WTC11 (cell line): Measurements from ENCODE around the gene AGBL4. TPM values are rescaled to one million over a fixed set of nuclear protein-coding genes. Genes with fewer than 3 reads are reported as not detected.

Source experiments
- ATAC-seq: fragments of 200-7000 bp; cut with Tn5 transposase; 2 replicates; pipeline ENCODE4 v1.10.0; 2021; ENCODE audit warnings: mild to moderate bottlenecking, moderate library complexity
- CTCF ChIA-PET: fragments of 300-600 bp; sonication (Branson Sonifier 250); formaldehyde crosslinking; loops from one replicate; lab custom pipeline; 2021; ENCODE audit warnings: antibody characterized with exemption; lab: Charles Lee
- POLR2A ChIA-PET: fragments of 350-600 bp; sonication (Branson Sonifier 250); formaldehyde crosslinking; loops from one replicate; lab custom pipeline; 2021; ENCODE audit warnings: antibody characterized with exemption; lab: Charles Lee
- DNase-seq: peaks from one replicate; pipeline ENCODE4 v3.0.0; 2021; ENCODE audit warnings: low spot score
- H3K27ac Mint-ChIP-seq: 2 replicates; pipeline ENCODE4 v1.8.0; 2021; ENCODE audit warnings: mixed read lengths
- H3K27me3 Mint-ChIP-seq: 2 replicates; pipeline ENCODE4 v1.8.0; 2021; ENCODE audit warnings: low read depth, mild to moderate bottlenecking, moderate library complexity, mixed read lengths
- H3K36me3 Mint-ChIP-seq: 2 replicates; pipeline ENCODE4 v1.8.0; 2021; ENCODE audit warnings: mixed read lengths
- H3K4me1 Mint-ChIP-seq: 2 replicates; pipeline ENCODE4 v1.8.0; 2022; ENCODE audit warnings: mixed read lengths
- H3K4me3 Mint-ChIP-seq: 2 replicates; pipeline ENCODE4 v1.8.0; 2021; ENCODE audit warnings: mild to moderate bottlenecking, moderate library complexity, mixed read lengths
- H3K9me3 Mint-ChIP-seq: 2 replicates; pipeline ENCODE4 v1.8.0; 2021; ENCODE audit warnings: mixed read lengths
- E2F4 ChIP-seq: sonication (generic); formaldehyde crosslinking; IDR thresholded peaks from 2 replicates; pipeline ENCODE4 v1.8.1; 2022; ENCODE audit warnings: low read depth, mild to moderate bottlenecking, moderate library complexity, missing genetic modification reagents, borderline replicate concordance
- EMX1 ChIP-seq: fragments of 250-450 bp; sonication (Bioruptor Pico); IDR thresholded peaks from 2 replicates; pipeline ENCODE4 v1.8.0; 2021; ENCODE audit warnings: mild to moderate bottlenecking
- FOXK1 ChIP-seq: sonication (generic); formaldehyde crosslinking; IDR thresholded peaks from 2 replicates; pipeline ENCODE4 v1.8.0; 2022; ENCODE audit warnings: mild to moderate bottlenecking, moderate library complexity, missing genetic modification reagents
- GRHL2 ChIP-seq: fragments of 250-450 bp; sonication (Bioruptor Pico); IDR thresholded peaks from 2 replicates; pipeline ENCODE4 v1.8.0; 2022; ENCODE audit warnings: mild to moderate bottlenecking, moderate library complexity; ENCODE audit not compliant: insufficient replicate concordance, severe bottlenecking
- MLX ChIP-seq: sonication (generic); formaldehyde crosslinking; IDR thresholded peaks from 2 replicates; pipeline ENCODE4 v1.8.1; 2023; ENCODE audit warnings: mild to moderate bottlenecking, missing genetic modification reagents, moderate library complexity
- NFATC4 ChIP-seq: fragments of 250-450 bp; sonication (Bioruptor Pico); IDR thresholded peaks from 2 replicates; pipeline ENCODE4 v1.9.0; 2021; ENCODE audit warnings: mild to moderate bottlenecking
- NFYB ChIP-seq: sonication (generic); formaldehyde crosslinking; conservative IDR thresholded peaks from 2 replicates; pipeline ENCODE4 v1.8.0; 2022; ENCODE audit warnings: low read depth, missing genetic modification reagents
- OVOL2 ChIP-seq: fragments of 250-450 bp; sonication (Bioruptor Pico); IDR thresholded peaks from 2 replicates; pipeline ENCODE4 v1.9.0; 2021; ENCODE audit warnings: mild to moderate bottlenecking, borderline replicate concordance
- PREB ChIP-seq: sonication (generic); formaldehyde crosslinking; IDR thresholded peaks from 2 replicates; pipeline ENCODE4 v1.8.1; 2022; ENCODE audit warnings: mild to moderate bottlenecking, missing genetic modification reagents, moderate library complexity, borderline replicate concordance
- PRRX2 ChIP-seq: fragments of 250-450 bp; sonication (Bioruptor Pico); IDR thresholded peaks from 2 replicates; pipeline ENCODE4 v1.8.0; 2021; ENCODE audit warnings: mild to moderate bottlenecking
- RORB ChIP-seq: fragments of 250-450 bp; sonication (Bioruptor Pico); IDR thresholded peaks from 2 replicates; pipeline ENCODE4 v1.9.0; 2021; ENCODE audit warnings: mild to moderate bottlenecking
- SMAD4 ChIP-seq: sonication (generic); formaldehyde crosslinking; IDR thresholded peaks from 2 replicates; pipeline ENCODE4 v1.8.0; 2022; ENCODE audit warnings: mild to moderate bottlenecking, missing genetic modification reagents
- SOX15 ChIP-seq: fragments of 250-450 bp; sonication (Bioruptor Pico); IDR thresholded peaks from 2 replicates; pipeline ENCODE4 v1.9.0; 2021; ENCODE audit warnings: mild to moderate bottlenecking
- SP1 ChIP-seq: sonication (generic); formaldehyde crosslinking; conservative IDR thresholded peaks from 2 replicates; pipeline ENCODE4 v1.8.1; 2022; ENCODE audit warnings: missing genetic modification reagents
- STAT6 ChIP-seq: sonication (generic); formaldehyde crosslinking; conservative IDR thresholded peaks from 2 replicates; pipeline ENCODE4 v1.8.1; 2023; ENCODE audit warnings: mild to moderate bottlenecking, low read depth, missing genetic modification reagents, moderate library complexity
- TEAD1 ChIP-seq: sonication (generic); formaldehyde crosslinking; IDR thresholded peaks from 2 replicates; pipeline ENCODE4 v1.8.0; 2022; ENCODE audit warnings: mild to moderate bottlenecking, missing genetic modification reagents
- USF2 ChIP-seq: sonication (generic); formaldehyde crosslinking; IDR thresholded peaks from 2 replicates; pipeline ENCODE4 v1.8.1; 2023; ENCODE audit warnings: mild to moderate bottlenecking, missing genetic modification reagents, moderate library complexity
- ZNF121 ChIP-seq: sonication (generic); formaldehyde crosslinking; IDR thresholded peaks from 2 replicates; pipeline ENCODE4 v1.8.0; 2023; ENCODE audit warnings: missing genetic modification reagents
- ZNF263 ChIP-seq: sonication (generic); formaldehyde crosslinking; IDR thresholded peaks from 2 replicates; pipeline ENCODE4 v1.8.1; 2022; ENCODE audit warnings: low read depth, mild to moderate bottlenecking, moderate library complexity, missing genetic modification reagents
- ZNF317 ChIP-seq: sonication (generic); formaldehyde crosslinking; IDR thresholded peaks from 2 replicates; pipeline ENCODE4 v1.8.1; 2023; ENCODE audit warnings: low read depth, mild to moderate bottlenecking, moderate library complexity, missing genetic modification reagents, borderline replicate concordance
- ZNF532 ChIP-seq: fragments of 250-450 bp; sonication (Bioruptor Pico); IDR thresholded peaks from 2 replicates; pipeline ENCODE4 v1.9.0; 2021; ENCODE audit warnings: mild to moderate bottlenecking, borderline replicate concordance
- ZSCAN18 ChIP-seq: fragments of 250-450 bp; sonication (Bioruptor Pico); IDR thresholded peaks from 2 replicates; pipeline ENCODE4 v2.1.2; 2022; ENCODE audit warnings: mild to moderate bottlenecking, moderate library complexity
- total RNA-seq: library from RNA; stranded (reverse); gene quantifications from 3 replicates; pipeline ENCODE4 v1.2.3, GENCODE V29; 2021

The AGBL4 gene
- total RNA-seq, 1 experiment from 2014 or later: 0.87 TPM

GRCh38 chr1:48649880-48650279 lies 1373.9 kb downstream of the AGBL4 start (continued):
- TF ChIP-seq STAT6: no peak
- no peak for TF ChIP-seq TEAD1 (CRISPR knock-in tag)
- TF ChIP-seq ZNF121 (CRISPR knock-in tag): no peak
- TF ChIP-seq EMX1: no peak
- no peak for TF ChIP-seq SOX15
- TF ChIP-seq SP1 (CRISPR knock-in tag): no peak
- no peak for TF ChIP-seq SMAD4 (CRISPR knock-in tag)

GRCh38 chr1:48645883-48646282 lies 1377.9 kb downstream of the AGBL4 start:
- ATAC-seq: peak; percentile 75
- Mint-ChIP-seq H3K27ac (no peak overlapping the region), H3K4me3 (no peak overlapping the region), H3K36me3 (no peaks in the 10 kb centered on the region), H3K9me3 (no peaks in the 10 kb centered on the region), H3K27me3 (peaks cover 11% of the 10 kb centered on the region), H3K4me1 (peaks cover 25% of the 10 kb centered on the region)
- no peak for DNase-seq
- POLR2A ChIA-PET: no interaction called here
- CTCF ChIA-PET: interaction anchor here (3.8 kb wide), 1 partner anchor 31 kb away, joined by 20 read pairs; no protein-coding TSS in a partner anchor
- no peak for TF ChIP-seq GRHL2 (CRISPR knock-in tag)
- no peak for TF ChIP-seq E2F4 (CRISPR knock-in tag)
- no peak for TF ChIP-seq PREB (CRISPR knock-in tag)
- no peak for TF ChIP-seq MLX
- no peak for TF ChIP-seq PRRX2 (CRISPR knock-in tag)
- no peak for TF ChIP-seq EMX1
- TF ChIP-seq ZNF532 (CRISPR knock-in tag): no peak
- TF ChIP-seq ZSCAN18: no peak
- no peak for TF ChIP-seq NFYB (CRISPR knock-in tag)
- no peak for TF ChIP-seq FOXK1 (CRISPR knock-in tag)
- TF ChIP-seq OVOL2 (CRISPR knock-in tag): no peak
- no peak for TF ChIP-seq ZNF317 (CRISPR knock-in tag)
- TF ChIP-seq RORB (CRISPR knock-in tag): no peak
- no peak for TF ChIP-seq STAT6
- TF ChIP-seq USF2: no peak
- no peak for TF ChIP-seq ZNF263 (CRISPR knock-in tag)
- no peak for TF ChIP-seq NFATC4 (CRISPR knock-in tag)
